Testis (tissue), 2 donors: ENCODE data around the gene CEP131.

ENCODE experiments used
- POLR2A ChIP-seq: fragments of 450-650 bp; IDR thresholded peaks from one replicate; pipeline ENCODE4 v1.6.1; 2017; ENCODE audit warnings: antibody characterized with exemption, mild to moderate bottlenecking, moderate library complexity
- TF ChIP-seq, protein P1 (sequence below), 3 experiments: fragments of 450-650 bp in 2 of 3; fragments of 200-600 bp in 1 of 3; sonication (generic) in 1 of 3; IDR thresholded peaks; one replicate each; pipeline ENCODE4 v1.5.1; 2016 to 2019; ENCODE audit warnings: antibody characterized with exemption in 3 of 3, mild to moderate bottlenecking in 2 of 3, moderate library complexity in 1 of 3

DNA sequence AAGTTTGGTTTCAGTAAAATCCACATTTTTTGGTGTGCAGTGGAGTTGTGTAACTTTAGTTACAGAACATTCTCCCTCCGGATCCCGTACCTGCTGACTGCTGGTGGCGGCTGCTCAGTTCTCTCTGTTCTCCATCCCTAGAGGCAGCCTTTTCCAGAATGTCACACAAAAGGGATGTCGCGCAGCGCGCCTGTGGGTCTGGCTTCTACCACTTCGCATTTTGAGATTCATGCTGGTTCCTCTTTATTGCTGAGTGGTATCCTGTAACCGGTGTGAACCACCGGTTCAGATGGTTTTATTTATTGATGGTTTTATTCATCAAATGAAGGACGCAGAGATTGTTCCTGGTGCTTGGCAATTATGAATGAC lies 981 bp upstream of the CEP131 start:
- TF ChIP-seq POLR2A = no peak
- TF ChIP-seq, protein P1, sequence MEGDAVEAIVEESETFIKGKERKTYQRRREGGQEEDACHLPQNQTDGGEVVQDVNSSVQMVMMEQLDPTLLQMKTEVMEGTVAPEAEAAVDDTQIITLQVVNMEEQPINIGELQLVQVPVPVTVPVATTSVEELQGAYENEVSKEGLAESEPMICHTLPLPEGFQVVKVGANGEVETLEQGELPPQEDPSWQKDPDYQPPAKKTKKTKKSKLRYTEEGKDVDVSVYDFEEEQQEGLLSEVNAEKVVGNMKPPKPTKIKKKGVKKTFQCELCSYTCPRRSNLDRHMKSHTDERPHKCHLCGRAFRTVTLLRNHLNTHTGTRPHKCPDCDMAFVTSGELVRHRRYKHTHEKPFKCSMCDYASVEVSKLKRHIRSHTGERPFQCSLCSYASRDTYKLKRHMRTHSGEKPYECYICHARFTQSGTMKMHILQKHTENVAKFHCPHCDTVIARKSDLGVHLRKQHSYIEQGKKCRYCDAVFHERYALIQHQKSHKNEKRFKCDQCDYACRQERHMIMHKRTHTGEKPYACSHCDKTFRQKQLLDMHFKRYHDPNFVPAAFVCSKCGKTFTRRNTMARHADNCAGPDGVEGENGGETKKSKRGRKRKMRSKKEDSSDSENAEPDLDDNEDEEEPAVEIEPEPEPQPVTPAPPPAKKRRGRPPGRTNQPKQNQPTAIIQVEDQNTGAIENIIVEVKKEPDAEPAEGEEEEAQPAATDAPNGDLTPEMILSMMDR (IDR thresholded peaks at IDR 0.05) = no peak
